NCI-H526 (cell line): Measurements from ENCODE around the gene KLK6.
A peak's percentile ranks its signal among the peaks of the same experiment; 100 is the strongest.

Experiments
- DNase-seq, 2 experiments: peaks; one replicate each; lab custom pipeline; 2025; lab: John Stamatoyannopoulos, UW

Gene KLK6

GRCh38 chr19:50952910-50953309, 16.5 kb downstream of the KLK6 start, which contains the start of gene KLK5:
Gene KLK5 (minus strand): TSS chr19:50953038. CDS start chr19:50952657, 381 bp downstream.
- DNase-seq = no peak

GRCh38 chr19:50949861-50950260, 19.5 kb downstream of the KLK6 start:
- DNase-seq = no peak

- no peak for DNase-seq
Measured at GRCh38 chr19:50947123-50947522, 22.3 kb downstream of the KLK6 start.

GRCh38 chr19:50944795-50945194, 24.6 kb downstream of the KLK6 start:
- no peak for DNase-seq

- no peak for DNase-seq
Measured at GRCh38 chr19:50943074-50943828, 26.1 kb downstream of the KLK6 start.

- DNase-seq = no peak
Measured at GRCh38 chr19:50939596-50939995, 29.8 kb downstream of the KLK6 start.

- DNase-seq = no peak
Measured at GRCh38 chr19:50933640-50934039, 35.8 kb downstream of the KLK6 start.

- no peak for DNase-seq
Measured at GRCh38 chr19:50932690-50933083, 36.7 kb downstream of the KLK6 start.

GRCh38 chr19:50932018-50932689, 37.2 kb downstream of the KLK6 start:
- DNase-seq = no peak

- no peak for DNase-seq
Measured at GRCh38 chr19:50931023-50931422, 38.4 kb downstream of the KLK6 start.

- DNase-seq = no peak
Measured at GRCh38 chr19:50928831-50929230, 40.6 kb downstream of the KLK6 start.

GRCh38 chr19:50926144-50926543, 43.2 kb downstream of the KLK6 start:
- no peak for DNase-seq

- no peak for DNase-seq
Measured at GRCh38 chr19:50925734-50926133, 43.7 kb downstream of the KLK6 start.

- DNase-seq = no peak
Measured at GRCh38 chr19:50924586-50924985, 44.8 kb downstream of the KLK6 start.

- peak; percentile 79 to 96 for DNase-seq
Measured at GRCh38 chr19:50922317-50922853, 47.0 kb downstream of the KLK6 start.

- DNase-seq = no peak
Measured at GRCh38 chr19:50921426-50922316, 47.7 kb downstream of the KLK6 start.

GRCh38 chr19:50916069-50916468, 53.3 kb downstream of the KLK6 start:
- DNase-seq = no peak

- no peak for DNase-seq
Measured at GRCh38 chr19:50912727-50913716, 56.4 kb downstream of the KLK6 start.

- no peak for DNase-seq
Measured at GRCh38 chr19:50912102-50912599, 57.2 kb downstream of the KLK6 start.

- no peak for DNase-seq
Measured at GRCh38 chr19:50911206-50912101, 57.9 kb downstream of the KLK6 start, which contains the start of gene KLK4. Gene KLK4 (minus strand): TSS chr19:50911395. CDS start chr19:50910738, 657 bp downstream.
